HEK293T (cell line): ENCODE results near the gene STPG3.
"Not testable (repeated sequence)": the region's sequence is repeated elsewhere in the genome, so short reads cannot be mapped to it uniquely, and the experiment has no call there.

Source experiments
- CTCF ChIA-PET: fragments of 350-600 bp; formaldehyde crosslinking; extraction: SDS; loops from one replicate; lab custom pipeline; 2021; ENCODE audit warnings: antibody characterized with exemption, inconsistent platforms; lab: Yijun Ruan, JAX
- POLR2A ChIA-PET: fragments of 350-600 bp; formaldehyde crosslinking; extraction: SDS; loops from one replicate; lab custom pipeline; 2020; ENCODE audit warnings: antibody characterized with exemption, inconsistent platforms; lab: Yijun Ruan, JAX
- DNase-seq: peaks from one replicate; pipeline ENCODE4 v3.0.0; 2012; ENCODE audit warnings: mixed read lengths; ENCODE audit errors: extremely low spot score
- ARNT ChIP-seq: fragments of 450-650 bp; IDR thresholded peaks from 2 replicates; pipeline ENCODE4 v1.6.1; 2017; ENCODE audit warnings: mild to moderate bottlenecking
- BHLHE40 ChIP-seq: fragments of 450-650 bp; IDR thresholded peaks from 2 replicates; pipeline ENCODE4 v1.6.1; 2016; ENCODE audit warnings: mild to moderate bottlenecking, moderate library complexity, borderline replicate concordance
- CTBP1 ChIP-seq: fragments of 450-650 bp; IDR thresholded peaks from 2 replicates; pipeline ENCODE4 v1.6.1; 2016; ENCODE audit warnings: borderline replicate concordance
- ELF4 ChIP-seq: fragments of 450-650 bp; IDR thresholded peaks from 2 replicates; pipeline ENCODE4 v1.6.1; 2017; ENCODE audit warnings: antibody characterized with exemption
- FOXA1 ChIP-seq: fragments of 450-650 bp; IDR thresholded peaks from 2 replicates; pipeline ENCODE4 v1.6.1; 2016; ENCODE audit warnings: mild to moderate bottlenecking
- FOXK2 ChIP-seq: fragments of 450-650 bp; IDR thresholded peaks from 2 replicates; pipeline ENCODE4 v1.6.1; 2016; ENCODE audit warnings: mild to moderate bottlenecking
- FOXM1 ChIP-seq: fragments of 450-650 bp; IDR thresholded peaks from 2 replicates; pipeline ENCODE4 v1.6.1; 2017; ENCODE audit warnings: mild to moderate bottlenecking, borderline replicate concordance
- HDGF ChIP-seq: fragments of 450-650 bp; IDR thresholded peaks from 2 replicates; pipeline ENCODE4 v1.6.1; 2017; ENCODE audit warnings: antibody characterized with exemption, borderline replicate concordance
- L3MBTL2 ChIP-seq: fragments of 450-650 bp; conservative IDR thresholded peaks from 2 replicates; pipeline ENCODE4 v1.6.1; 2016; ENCODE audit warnings: mild to moderate bottlenecking
- LEF1 ChIP-seq: fragments of 450-650 bp; IDR thresholded peaks from 2 replicates; pipeline ENCODE4 v1.6.1; 2017; ENCODE audit warnings: mild to moderate bottlenecking, borderline replicate concordance
- NFRKB ChIP-seq: fragments of 450-650 bp; IDR thresholded peaks from 2 replicates; pipeline ENCODE4 v1.6.1; 2016; ENCODE audit warnings: mild to moderate bottlenecking, moderate library complexity
- SP1 ChIP-seq: fragments of 450-650 bp; IDR thresholded peaks from 2 replicates; pipeline ENCODE4 v1.6.1; 2017
- SUZ12 ChIP-seq: fragments of 450-650 bp; IDR thresholded peaks from 2 replicates; pipeline ENCODE4 v1.6.1; 2016; ENCODE audit warnings: mild to moderate bottlenecking
- TARDBP ChIP-seq: fragments of 450-650 bp; IDR thresholded peaks from 2 replicates; pipeline ENCODE4 v1.6.1; 2016
- ZNF384 ChIP-seq: fragments of 450-650 bp; IDR thresholded peaks from 2 replicates; pipeline ENCODE4 v1.6.1; 2016
- TF ChIP-seq, protein P1 (sequence below): fragments of 450-650 bp; IDR thresholded peaks from 2 replicates; pipeline ENCODE4 v1.6.1; 2016

STPG3 gene

GRCh38 chr9:137240318-137240840 is 10.7 kb upstream of the STPG3 start:
- TF ChIP-seq HDGF (no peak), L3MBTL2 (peak; percentile 82)
- POLR2A ChIA-PET = interaction anchor here (0.6 to 2.2 kb wide), 30 partner anchors 13 to 219 kb away, joined by 3 to 90 read pairs (median 5); partner anchors contain the start of genes CYSRT1, LRRC26, MAN1B1 and NELFB
- CTCF ChIA-PET = interaction anchor here (0.7 to 1.2 kb wide), 3 partner anchors 13 to 169 kb away, joined by 3 to 9 read pairs (median 3); partner anchors contain the start of gene RNF224
- DNase-seq = peak; percentile 45

GRCh38 chr9:137240841-137241489 is 10.1 kb upstream of the STPG3 start, which contains the start of gene TUBB4B:
Gene TUBB4B, plus strand, starts transcription at chr9:137241287. Its CDS starts 74 bp downstream, at chr9:137241361.
- POLR2A ChIA-PET = interaction anchor here (0.6 to 2.2 kb wide), 30 partner anchors 12 to 218 kb away, joined by 3 to 90 read pairs (median 5); partner anchors contain the start of genes CYSRT1, LRRC26, MAN1B1 and NELFB

GRCh38 chr9:137241490-137242268 is 9.4 kb upstream of the STPG3 start:
- peak; percentile 35 for DNase-seq
- CTCF ChIA-PET = interaction anchor here (0.6 kb wide), 1 partner anchor 19 kb away, joined by 3 read pairs; no protein-coding TSS in a partner anchor
- POLR2A ChIA-PET = interaction anchor here (0.7 to 4.4 kb wide), 16 partner anchors 12 to 195 kb away, joined by 3 to 90 read pairs (median 4); partner anchors contain the start of genes ANAPC2, MAN1B1, NELFB and RNF208
- no peak for TF ChIP-seq TARDBP
- no peak for TF ChIP-seq FOXA1
- TF ChIP-seq SP1 = no peak
- TF ChIP-seq ARNT = no peak
- TF ChIP-seq HDGF = no peak
- no peak for TF ChIP-seq SUZ12
- no peak for TF ChIP-seq FOXK2
- TF ChIP-seq L3MBTL2 = no peak
- TF ChIP-seq NFRKB = no peak
- TF ChIP-seq ELF4 = no peak
- no peak for TF ChIP-seq CTBP1
- TF ChIP-seq FOXM1 = no peak
- no peak for TF ChIP-seq BHLHE40
- no peak for TF ChIP-seq ZNF384

More at GRCh38 chr9:137240841-137241489, 10.1 kb upstream of the STPG3 start, which contains the start of gene TUBB4B:
- CTCF ChIA-PET = interaction anchor here (0.6 to 1.2 kb wide), 2 partner anchors 15 to 20 kb away, joined by 3 read pairs; no protein-coding TSS in a partner anchor
- DNase-seq = peak; percentile 98
- TF ChIP-seq CTBP1 (peak; percentile 31; the same call in 1 of the 2 replicates), FOXM1 (peak; percentile 100), FOXK2 (no peak), ELF4 (peak; percentile 96), LEF1 (peak; percentile 70; the same call in 1 of the 2 replicates), ARNT (peak; percentile 68), FOXA1 (no peak)
- TF ChIP-seq, protein P1, sequence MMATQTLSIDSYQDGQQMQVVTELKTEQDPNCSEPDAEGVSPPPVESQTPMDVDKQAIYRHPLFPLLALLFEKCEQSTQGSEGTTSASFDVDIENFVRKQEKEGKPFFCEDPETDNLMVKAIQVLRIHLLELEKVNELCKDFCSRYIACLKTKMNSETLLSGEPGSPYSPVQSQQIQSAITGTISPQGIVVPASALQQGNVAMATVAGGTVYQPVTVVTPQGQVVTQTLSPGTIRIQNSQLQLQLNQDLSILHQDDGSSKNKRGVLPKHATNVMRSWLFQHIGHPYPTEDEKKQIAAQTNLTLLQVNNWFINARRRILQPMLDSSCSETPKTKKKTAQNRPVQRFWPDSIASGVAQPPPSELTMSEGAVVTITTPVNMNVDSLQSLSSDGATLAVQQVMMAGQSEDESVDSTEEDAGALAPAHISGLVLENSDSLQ = peak; percentile 100

- ChIA-PET CTCF (no interaction called here), POLR2A (interaction anchor here (0.7 to 4.4 kb wide), 7 partner anchors 11 to 196 kb away, joined by 3 to 44 read pairs (median 4); partner anchors contain the start of genes ANAPC2, NELFB, RNF208 and SSNA1)
- no peak for TF ChIP-seq LEF1
- DNase-seq = no peak
Observed at GRCh38 chr9:137242269-137243203, 8.6 kb upstream of the STPG3 start.

DNA sequence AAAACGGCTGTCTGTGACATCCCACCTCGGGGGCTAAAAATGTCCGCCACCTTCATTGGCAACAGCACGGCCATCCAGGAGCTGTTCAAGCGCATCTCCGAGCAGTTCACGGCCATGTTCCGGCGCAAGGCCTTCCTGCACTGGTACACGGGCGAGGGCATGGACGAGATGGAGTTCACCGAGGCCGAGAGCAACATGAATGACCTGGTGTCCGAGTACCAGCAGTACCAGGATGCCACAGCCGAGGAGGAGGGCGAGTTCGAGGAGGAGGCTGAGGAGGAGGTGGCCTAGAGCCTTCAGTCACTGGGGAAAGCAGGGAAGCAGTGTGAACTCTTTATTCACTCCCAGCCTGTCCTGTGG is 7.8 kb upstream of the STPG3 start:
- POLR2A ChIA-PET = interaction anchor here (1.2 to 4.4 kb wide), 3 partner anchors 11 to 45 kb away, joined by 3 to 44 read pairs (median 7); partner anchors contain the start of genes NELFB and RNF208
- DNase-seq, CTCF ChIA-PET: not testable (repeated sequence)

- TF ChIP-seq NFRKB (no peak), ELF4 (0 out of 2 replicates have a peak, but pooled peaks have one; percentile 11)
- no peak for DNase-seq
- POLR2A ChIA-PET = interaction anchor here (2.1 to 4.4 kb wide), 2 partner anchors 10 to 21 kb away, joined by 7 to 44 read pairs; partner anchors contain the start of genes NELFB and RNF208
- CTCF ChIA-PET = no interaction called here
Observed at GRCh38 chr9:137243626-137244485, 7.2 kb upstream of the STPG3 start.
